GM19395 (cell line): ENCODE results near the gene LMAN2.
"Not testable (repeated sequence)": the region's sequence is repeated elsewhere in the genome, so short reads cannot be mapped to it uniquely, and the experiment has no call there.

Experiments used
- ATAC-seq: cut with Tn5 transposase; IDR thresholded peaks from one replicate; pipeline ENCODE4 v1.9.1; 2021; ENCODE audit warnings: mild to moderate bottlenecking, moderate library complexity; ENCODE audit not compliant: unreplicated experiment

Gene LMAN2

DNA sequence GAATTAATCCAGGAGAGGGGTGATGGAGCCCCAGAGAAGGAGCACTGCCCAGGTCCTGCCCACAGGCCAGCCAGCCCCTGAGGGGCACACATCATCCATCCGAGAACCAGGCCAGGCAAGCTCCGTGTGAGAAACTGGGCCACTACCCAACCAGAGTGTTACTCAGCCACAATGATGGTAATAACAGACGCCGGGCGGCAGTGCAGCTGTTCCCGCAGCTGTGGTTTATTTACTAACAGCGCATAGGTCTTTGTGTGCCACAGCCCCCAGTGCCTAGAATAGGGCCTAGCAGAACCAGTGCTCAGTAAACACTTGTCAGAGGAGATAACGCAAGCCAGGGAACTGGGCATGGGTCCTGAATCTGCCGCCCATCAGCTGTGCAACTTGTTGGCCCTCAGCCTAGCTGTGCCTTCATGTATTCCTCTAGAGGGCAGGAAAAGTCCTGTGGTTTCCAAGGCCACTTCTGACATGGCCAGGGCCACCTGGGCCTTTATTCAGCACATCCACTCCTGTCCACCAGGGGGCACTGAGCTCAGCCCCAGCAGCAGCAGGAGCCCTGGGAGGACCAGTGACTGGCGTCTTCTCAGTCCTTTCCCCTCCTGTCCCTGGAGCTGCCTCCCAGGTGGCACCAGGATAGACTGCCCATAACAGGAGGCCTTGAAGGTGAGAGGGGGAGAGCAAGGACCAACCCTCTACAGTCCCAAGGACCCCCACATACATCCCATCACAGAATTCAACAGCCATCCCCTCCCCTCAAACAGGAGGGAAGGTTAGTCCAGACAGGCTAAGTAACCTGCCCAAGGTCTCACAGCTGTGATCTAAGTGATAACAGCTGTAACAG is 41.9 kb downstream of the LMAN2 start:
- ATAC-seq, result no peak

GRCh38 chr5:177308740-177309139 is 42.7 kb downstream of the LMAN2 start:
- no peak for ATAC-seq

DNA sequence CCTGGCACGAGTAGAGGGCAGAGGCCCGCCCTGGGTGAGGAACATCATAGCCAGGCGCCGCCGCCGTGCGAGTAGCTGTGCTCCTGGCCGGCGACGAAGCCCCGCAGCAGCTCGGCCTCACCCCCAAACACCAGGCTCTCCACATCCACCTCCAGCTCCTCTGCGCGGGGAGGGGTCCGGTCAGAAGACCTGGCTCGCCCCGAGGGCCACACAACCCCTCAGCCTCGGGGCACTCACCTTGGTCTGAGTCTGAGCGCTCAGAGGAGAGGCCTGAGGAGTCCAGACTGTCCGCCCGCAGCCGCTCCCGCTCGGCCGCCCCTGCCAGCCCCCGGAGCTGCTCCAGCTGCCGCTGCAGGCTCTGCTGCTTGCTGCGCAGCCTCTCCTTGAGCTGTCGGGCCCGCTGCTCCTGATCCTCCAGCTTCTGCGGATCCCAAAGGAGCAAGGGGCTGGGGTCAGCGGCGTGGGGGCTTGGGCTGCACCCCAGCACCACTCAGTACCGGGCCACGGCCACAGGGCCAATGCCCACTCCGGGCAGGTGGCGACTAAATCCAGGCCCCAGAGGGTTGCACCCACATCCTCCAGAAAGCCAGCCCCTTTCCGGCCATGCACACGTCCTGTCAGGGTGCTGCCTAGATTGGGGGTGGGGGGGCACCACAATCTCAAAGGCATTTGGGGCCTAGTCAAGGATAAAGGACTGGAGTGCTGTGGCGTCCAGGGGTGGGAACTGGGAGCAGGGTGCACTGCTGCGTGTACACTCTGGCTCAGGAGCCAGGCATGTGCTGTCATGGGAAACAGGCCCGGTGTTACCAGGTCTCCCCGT is 43.7 kb downstream of the LMAN2 start:
- ATAC-seq, result no peak

DNA sequence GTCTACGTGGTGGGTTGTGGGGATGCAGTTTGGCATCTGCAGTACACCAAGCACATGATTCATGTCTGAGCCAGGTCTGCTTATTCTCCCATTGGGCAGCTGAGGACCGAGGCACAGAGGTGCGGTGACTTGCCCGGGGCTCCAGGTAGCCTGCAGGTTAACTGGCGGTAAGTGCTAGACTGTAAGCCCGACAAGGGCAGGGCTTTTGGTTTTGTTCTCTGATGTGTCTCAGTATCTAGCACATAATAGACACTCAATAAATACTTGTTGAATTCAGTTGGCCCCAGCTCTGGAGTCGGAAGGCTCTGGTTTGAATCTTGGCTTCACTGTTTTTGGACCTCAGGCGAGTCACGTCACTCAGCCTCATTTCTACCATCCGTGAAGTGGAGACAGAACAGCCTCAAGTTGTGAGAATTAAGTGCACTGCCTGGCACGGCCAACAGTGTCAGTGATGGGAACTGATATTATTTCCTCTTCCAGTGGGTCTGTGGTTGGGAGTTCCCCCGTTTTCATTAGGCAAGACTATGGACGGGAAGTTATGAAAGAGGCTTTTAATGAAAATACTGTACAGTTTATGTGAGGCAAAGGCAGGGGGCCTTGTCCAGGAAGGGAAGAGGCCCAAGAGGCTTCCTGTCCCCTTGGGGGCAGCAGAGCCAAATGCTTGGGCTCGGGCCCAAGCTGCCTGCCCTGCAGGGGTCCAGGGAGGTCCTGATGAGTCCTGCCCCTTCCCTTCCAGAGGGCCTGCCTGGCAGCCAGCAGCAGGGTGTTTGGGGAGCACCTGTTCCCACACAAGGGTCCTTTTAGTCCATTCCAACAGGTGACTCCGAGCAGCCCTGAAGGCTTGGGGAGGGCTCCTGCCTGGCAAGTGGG is 44.6 kb downstream of the LMAN2 start:
- ATAC-seq, result no peak

GRCh38 chr5:177306103-177306640 is 45.3 kb downstream of the LMAN2 start:
- ATAC-seq, result not testable (repeated sequence)

DNA sequence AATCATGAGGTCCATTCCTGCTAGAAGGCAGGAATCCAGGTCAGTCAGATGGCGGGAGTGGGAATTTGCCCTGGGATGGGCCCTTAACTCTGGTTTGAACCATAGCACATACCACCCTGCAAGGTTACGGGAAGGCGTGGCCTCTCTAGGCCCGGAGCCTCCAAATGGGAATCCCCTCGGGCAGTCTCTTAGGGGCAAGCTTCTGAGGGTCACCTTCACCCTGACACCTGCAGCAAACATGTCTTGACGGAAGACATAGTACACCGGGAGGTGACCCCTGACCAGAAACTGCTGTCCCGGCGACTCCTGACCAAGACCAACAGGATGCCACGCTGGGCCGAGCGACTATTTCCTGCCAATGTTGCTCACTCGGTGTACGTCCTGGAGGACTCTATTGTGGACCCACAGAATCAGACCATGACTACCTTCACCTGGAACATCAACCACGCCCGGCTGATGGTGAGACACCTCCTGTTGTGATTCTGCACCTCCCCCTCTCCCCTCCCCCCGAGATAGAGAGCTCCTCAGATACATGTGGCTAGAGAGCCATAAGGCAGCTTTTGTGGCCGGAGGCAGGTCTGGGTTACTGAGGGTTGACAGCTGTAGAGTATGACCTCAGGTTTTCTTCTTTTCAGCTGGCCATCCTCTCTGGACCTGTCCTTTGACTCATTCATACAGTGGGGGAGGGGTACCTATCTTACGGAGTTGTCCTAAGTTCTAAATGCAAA is 46.9 kb downstream of the LMAN2 start:
- ATAC-seq, result no peak

DNA sequence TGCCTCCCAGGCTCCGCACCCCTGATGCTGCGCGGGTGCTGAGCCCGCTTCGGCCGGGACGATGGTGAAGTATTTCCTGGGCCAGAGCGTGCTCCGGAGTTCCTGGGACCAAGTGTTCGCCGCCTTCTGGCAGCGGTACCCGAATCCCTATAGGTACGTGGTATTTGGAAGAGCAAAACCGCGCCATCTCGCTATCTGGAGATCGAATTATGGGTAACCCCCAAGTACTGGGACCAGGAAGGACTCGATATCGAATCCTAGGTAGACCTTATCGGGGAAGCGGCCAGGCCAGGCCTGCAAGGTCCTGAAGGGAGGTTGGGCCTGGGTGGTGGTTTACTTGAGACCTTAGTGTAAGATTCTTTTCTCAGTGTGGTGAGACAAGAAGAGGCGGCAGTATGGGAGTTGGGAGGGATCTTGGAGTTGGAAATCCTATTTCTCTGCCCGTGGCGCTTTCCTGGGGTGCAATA is 47.5 kb downstream of the LMAN2 start:
- ATAC-seq, result peak; percentile 9

GRCh38 chr5:177303121-177303924 is 48.1 kb downstream of the LMAN2 start, which contains the start of the genes PRELID1 and RAB24:
Gene PRELID1 (plus strand): TSS chr5:177303799. CDS start chr5:177303986, 187 bp downstream.
Gene RAB24 (minus strand): TSS chr5:177303719. CDS start chr5:177303288, 431 bp downstream.
- ATAC-seq, result peak; percentile 63

GRCh38 chr5:177302354-177303110 is 48.9 kb downstream of the LMAN2 start:
- ATAC-seq, result no peak

GRCh38 chr5:177301503-177302165 is 49.8 kb downstream of the LMAN2 start:
- no peak for ATAC-seq

DNA sequence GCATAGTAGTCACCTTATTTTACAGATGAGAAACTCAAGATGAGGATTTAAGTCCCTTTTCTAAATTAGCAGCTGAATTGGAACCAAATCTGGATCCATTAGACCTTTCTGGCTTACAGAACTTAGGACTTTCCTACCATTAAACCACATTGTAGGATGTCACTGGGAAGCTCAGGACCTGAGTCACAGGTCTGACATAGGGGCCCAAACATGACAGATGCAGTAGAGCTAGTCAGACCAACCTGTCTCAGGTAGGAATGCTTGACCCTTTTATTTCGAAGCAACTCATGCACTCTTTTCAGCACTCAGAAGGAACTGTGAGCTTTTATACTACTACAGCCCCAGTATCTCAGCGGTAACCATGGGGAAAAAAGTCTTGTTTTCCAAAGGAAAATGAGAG is 50.5 kb downstream of the LMAN2 start:
- no peak for ATAC-seq

- ATAC-seq, result peak; percentile 59
These were observed 51.1 kb downstream of the LMAN2 start for GRCh38 chr5:177300236-177300880.

- ATAC-seq, result no peak
These were observed 51.8 kb downstream of the LMAN2 start for GRCh38 chr5:177299697-177300096.

DNA sequence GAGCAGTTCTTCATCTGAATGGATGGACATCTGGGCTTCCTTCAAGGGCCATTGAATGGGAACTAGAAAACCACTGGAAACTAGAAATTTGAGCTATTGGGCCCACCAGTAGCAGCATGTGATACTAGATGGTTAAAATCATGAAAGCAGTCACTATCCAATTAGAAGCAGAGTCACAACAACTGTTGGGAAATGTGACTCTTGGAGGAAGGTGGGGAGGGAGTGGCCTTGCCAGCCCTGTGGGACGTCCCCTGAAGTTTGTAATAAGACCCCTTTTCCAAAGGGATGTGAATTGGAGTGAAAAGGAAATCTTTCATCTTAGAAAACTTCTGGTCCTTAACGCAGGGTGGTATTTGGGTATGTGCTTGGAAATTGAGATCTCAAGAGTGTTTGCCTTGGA is 53.5 kb downstream of the LMAN2 start:
- no peak for ATAC-seq

DNA sequence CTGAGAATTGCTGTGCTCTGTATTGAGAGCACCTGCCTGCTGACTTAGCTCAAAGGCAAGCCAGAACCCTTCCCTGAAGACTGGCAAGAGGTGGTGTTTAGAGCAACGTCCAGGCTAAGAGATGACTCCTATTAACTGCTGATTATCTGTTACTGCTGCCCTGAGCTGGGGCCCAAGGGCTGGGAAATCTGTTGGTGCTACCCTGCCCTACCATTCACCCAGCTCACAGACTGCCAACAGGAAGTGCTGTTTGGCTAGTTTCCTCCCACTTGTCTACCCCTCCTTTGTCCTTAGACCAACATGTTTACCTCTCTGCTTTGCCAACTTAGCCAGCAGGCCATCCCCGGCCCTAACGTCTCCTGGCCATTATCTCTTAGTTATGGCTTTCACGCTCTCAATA is 54.9 kb downstream of the LMAN2 start:
- no peak for ATAC-seq

DNA sequence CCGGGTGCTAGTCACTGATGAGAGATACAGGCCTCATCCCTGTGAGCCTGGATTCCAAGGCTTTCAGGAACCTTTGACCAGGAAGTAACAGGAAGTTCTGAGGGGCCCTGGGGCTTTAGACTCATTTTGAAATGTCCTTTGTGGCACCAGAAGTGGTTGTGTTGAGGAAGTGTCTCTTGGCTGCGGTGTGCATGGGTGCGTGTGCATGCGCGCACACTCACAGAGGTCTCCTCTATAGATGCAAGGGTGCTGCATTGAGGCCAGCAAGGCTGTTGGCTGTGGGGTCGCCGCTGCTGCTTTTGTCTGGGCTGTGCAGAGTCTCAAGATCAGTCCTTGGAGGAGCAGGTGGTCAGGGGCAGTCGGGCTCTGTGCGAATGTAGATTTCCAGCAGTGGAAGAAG is 55.5 kb downstream of the LMAN2 start:
- no peak for ATAC-seq

DNA sequence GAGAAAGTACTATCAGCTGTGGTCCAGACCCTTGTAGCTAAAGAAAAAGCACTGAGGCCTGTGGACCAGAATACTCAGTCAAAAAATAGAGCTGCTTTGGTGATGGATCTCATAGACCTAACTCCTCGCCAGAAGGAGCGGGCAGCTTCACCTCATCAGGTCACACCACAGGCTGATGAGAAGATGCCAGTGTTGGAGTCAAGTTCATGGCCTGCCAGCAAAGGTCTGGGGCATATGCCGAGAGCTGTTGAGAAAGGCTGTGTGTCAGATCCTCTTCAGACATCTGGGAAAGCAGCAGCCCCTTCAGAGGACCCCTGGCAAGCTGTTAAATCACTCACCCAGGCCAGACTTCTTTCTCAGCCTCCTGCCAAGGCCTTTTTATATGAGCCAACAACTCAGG is 56.8 kb downstream of the LMAN2 start:
- no peak for ATAC-seq
